Measurements from ENCODE around the gene HNRNPUL2. TPM values are rescaled to one million over a fixed set of nuclear protein-coding genes. Genes with fewer than 3 reads are reported as not detected.

HNRNPUL2 gene
- total RNA-seq, 1 donor from 2014 or later, result 9.2 TPM

DNA sequence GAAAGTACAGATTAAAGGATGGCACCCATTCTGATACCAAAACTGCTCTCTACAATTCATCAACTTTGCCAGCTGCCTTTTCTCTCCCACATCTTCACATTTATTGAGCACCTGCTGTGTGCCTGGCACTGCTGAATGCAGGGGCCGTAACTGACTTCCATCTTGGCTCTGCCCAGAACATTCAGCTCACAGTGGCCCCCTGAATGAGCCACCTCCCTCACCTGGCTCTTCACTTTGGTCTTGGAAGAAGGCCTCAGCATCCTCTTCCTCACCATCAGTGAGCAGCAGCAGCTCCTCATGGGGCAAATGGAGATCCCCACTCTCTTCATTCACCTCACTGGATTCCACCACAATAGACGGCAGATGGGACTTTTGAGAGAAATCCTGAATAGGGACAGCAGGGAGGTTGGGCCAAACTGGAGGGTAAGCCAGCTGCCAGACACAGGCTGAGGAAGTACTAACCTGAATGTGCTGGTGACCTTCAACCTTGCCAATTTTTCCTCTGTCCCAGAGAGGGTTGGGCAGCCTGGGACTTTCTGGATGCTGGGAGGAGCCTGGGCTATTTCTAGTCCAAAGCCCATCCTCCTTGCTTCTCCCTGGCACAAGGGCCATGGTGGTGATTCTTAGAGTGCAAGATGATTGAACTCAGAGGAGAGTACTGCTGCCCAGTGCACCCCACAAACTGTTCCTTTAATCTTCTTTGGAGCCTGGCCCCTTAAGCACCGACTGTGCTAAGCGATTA, 57.7 kb downstream of the HNRNPUL2 start:
- Histone ChIP-seq H3K36me3 (ENCODE audit: control insufficient read depth, insufficient read depth, low read length) (peaks cover 9% of the 10 kb centered on the region), H3K4me3 (ENCODE audit: low read depth, low read length) (no peak overlapping the region), H3K27me3 (ENCODE audit: control insufficient read depth, insufficient read depth, low read length) (no peaks in the 10 kb centered on the region)
- TF ChIP-seq CTCF (IDR thresholded peaks at IDR 0.05; ENCODE audit: insufficient read depth, low read length, severe bottlenecking), result no peak
- no peak for DNase-seq (ENCODE audit: low read depth)
- no peak for FAIRE-seq

DNA sequence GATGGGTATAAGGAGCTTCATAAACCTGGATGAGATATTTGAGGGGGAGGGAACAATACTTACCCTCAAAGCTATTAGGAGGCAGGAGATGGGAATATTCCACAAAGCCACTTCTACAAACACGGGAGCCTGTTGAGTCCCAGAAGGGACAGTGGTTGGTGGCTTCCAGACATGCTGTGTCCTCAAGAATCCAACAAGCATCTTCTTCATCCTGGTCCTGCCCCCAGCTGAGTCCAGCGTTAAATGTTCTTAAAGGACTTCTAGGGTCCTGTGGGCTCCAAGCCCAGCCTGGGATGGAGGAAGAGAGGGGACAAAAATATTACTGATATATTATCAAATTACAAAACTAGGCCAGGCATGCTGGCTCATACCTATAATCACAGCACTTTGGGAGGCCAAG, 59.8 kb downstream of the HNRNPUL2 start:
- FAIRE-seq (no peak), DNase-seq (ENCODE audit: low read depth) (no peak)
- no peak for TF ChIP-seq CTCF (IDR thresholded peaks at IDR 0.05; ENCODE audit: insufficient read depth, low read length, severe bottlenecking)
- Histone ChIP-seq H3K27me3 (ENCODE audit: control insufficient read depth, insufficient read depth, low read length) (no peaks in the 10 kb centered on the region), H3K4me3 (ENCODE audit: low read depth, low read length) (no peak overlapping the region), H3K36me3 (ENCODE audit: control insufficient read depth, insufficient read depth, low read length) (peaks cover 12% of the 10 kb centered on the region)

DNA sequence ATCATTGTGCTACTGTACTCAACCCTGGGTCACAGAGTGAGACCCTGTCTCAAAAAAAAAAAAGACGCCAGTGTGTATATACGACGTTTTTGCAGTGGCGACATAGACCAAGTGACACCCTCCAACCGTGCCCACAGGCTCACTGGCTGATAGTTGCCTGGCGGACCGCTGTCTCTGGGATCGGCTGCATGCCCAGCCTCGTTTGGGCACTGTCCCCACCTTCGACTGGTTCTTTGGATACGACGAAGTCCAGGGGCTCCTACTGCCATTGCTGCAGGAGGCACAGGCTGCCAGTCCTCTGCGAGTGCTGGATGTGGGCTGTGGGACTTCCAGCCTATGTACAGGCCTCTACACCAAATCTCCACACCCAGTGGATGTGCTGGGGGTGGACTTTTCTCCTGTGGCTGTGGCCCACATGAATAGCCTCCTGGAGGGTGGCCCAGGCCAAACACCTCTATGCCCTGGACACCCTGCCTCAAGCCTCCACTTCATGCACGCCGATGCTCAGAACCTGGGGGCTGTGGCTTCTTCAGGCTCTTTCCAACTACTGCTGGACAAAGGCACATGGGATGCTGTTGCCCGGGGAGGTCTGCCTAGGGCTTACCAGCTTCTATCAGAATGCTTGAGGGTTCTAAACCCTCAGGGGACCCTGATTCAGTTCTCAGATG, 60.9 kb downstream of the HNRNPUL2 start:
- H3K27me3 ChIP-seq (ENCODE audit: control insufficient read depth, insufficient read depth, low read length), result no peaks in the 10 kb centered on the region
- peak overlapping the region; percentile 80 for H3K4me3 ChIP-seq (ENCODE audit: low read depth, low read length)
- FAIRE-seq (no peak), DNase-seq (ENCODE audit: low read depth) (no peak)
- TF ChIP-seq CTCF (IDR thresholded peaks at IDR 0.05; ENCODE audit: insufficient read depth, low read length, severe bottlenecking), result no peak
- peaks cover 12% of the 10 kb centered on the region for H3K36me3 ChIP-seq (ENCODE audit: control insufficient read depth, insufficient read depth, low read length)

DNA sequence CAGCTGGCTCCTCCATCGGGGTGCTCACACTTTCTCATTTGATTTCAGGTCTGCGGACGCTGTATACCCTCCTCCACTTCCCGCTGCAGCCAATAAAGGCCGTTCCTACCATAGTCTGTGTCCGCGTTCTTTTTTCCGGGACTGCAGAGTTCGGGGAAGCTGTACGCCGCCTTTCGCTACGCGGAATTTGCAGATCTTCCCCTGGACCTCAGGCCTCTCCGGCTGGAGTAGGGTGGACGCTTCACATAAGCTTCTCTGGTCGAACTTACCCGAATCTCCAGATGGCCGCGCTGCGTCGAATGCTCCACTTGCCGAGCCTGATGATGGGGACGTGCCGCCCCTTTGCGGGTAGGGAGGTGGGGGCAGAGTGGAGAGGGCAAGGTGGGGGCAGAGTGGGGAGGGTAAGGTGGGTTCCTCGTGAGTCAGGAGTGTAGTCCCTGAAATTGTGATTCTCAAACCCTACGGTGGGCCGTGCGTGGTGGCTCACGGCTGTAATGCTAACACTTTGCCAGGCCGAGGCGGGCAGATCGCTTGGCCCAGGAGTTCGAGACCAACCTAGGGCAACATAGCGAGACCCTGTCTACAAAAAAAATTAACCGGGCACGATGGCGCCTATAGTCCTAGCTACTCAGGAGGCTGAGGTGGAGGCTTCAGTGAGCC, 61.5 kb downstream of the HNRNPUL2 start:
- DNase-seq (ENCODE audit: low read depth) (no peak), FAIRE-seq (no peak)
- Histone ChIP-seq H3K27me3 (ENCODE audit: control insufficient read depth, insufficient read depth, low read length) (no peaks in the 10 kb centered on the region), H3K36me3 (ENCODE audit: control insufficient read depth, insufficient read depth, low read length) (peaks cover 12% of the 10 kb centered on the region), H3K4me3 (ENCODE audit: low read depth, low read length) (peak overlapping the region; percentile 80)
- no peak for TF ChIP-seq CTCF (IDR thresholded peaks at IDR 0.05; ENCODE audit: insufficient read depth, low read length, severe bottlenecking)

DNA sequence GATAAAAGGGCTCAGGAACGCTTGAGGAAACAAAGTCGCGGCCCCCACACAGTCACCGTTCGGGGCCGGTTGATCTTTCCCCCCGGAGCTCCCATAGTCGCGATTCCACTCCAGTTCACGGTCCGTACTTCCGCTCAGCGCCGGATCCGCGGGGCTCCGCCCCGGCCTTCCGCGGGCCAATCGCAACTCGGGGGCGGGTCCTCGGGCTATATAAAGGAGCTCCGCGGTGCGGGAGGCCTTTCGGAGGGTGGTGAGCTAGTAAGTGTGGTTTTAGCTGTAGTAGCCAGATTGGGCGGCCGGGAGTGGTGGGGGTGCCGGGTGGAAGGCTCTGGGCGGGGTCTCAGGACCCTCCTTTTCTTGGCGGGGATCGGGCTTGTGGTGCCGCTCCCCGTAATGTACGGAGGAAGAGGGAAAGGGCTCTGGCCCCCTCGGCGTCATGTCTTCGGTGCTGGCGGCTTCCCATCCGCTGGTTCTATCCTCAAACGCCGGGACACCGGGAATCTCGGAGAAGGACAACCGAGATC, 62.1 kb downstream of the HNRNPUL2 start, which contains the start of the genes C11orf98 and CSKMT:
C11orf98 (minus strand) TSS at position 136 of the 524 bp plus-strand sequence; CDS start at position 95, 41 bp downstream.
CSKMT (plus strand) TSS at position 238 of the 524 bp plus-strand sequence. CDS start 568 bp downstream, outside the sequence.
- no peak for TF ChIP-seq CTCF (IDR thresholded peaks at IDR 0.05; ENCODE audit: insufficient read depth, low read length, severe bottlenecking)
- H3K4me3 ChIP-seq (ENCODE audit: low read depth, low read length), result peak within 1 kb of the TSS; percentile 80
- FAIRE-seq (no peak), DNase-seq (ENCODE audit: low read depth) (peak; percentile 74)
- peaks cover 12% of the 10 kb centered on the region for H3K36me3 ChIP-seq (ENCODE audit: control insufficient read depth, insufficient read depth, low read length)
- H3K27me3 ChIP-seq (ENCODE audit: control insufficient read depth, insufficient read depth, low read length), result no peaks in the 10 kb centered on the region
